Measurements from ENCODE around the gene MIX23.

GRCh38 chr3:122403489-122403888, 20.5 kb upstream of the MIX23 start:
- no peak for TF ChIP-seq CTCF (conservative IDR thresholded peaks at IDR 0.05; ENCODE audit: low read depth, low read length)
- TF ChIP-seq EZH2 (IDR thresholded peaks at IDR 0.05; ENCODE audit: low read length, unreplicated experiment), result no peak
- no peak for TF ChIP-seq EZH2phosphoT487 (IDR thresholded peaks at IDR 0.05; ENCODE audit: borderline replicate concordance, low read length)

Measured in PC-3 (cell line).